ENCODE data around the gene PNPT1.

The PNPT1 gene

GRCh38 chr2:55592130-55592529, 101.5 kb downstream of the PNPT1 start:
- DNase-seq, result no peak

DNA sequence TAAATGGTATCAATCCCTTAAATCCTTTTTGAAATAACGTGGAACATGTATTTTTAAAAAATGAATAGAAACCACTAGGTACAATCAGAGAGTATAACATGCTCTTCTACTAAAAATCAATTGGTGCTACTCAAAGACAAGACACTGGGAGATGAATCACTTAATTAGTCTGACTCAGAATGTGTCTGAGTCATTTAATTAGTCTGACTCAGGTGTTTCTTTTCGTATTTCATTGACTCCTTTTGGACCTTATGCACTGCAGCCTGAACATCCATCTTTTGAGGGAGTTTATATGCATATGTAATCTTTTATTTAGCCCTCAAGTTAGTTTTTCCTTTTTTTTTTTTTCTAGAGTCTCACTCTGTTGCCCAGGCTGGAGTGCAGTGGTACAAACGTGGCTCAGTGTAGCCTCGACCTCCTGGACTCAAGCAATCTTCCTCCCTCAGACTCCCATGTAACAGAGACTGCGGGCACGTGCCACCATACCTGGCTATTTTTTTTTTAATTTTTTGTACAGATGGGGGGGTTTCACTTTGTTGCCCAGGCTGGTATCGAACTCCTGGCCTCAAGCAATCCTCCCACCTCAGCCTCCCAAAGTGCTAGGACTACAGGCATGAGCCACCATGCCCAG, 102.7 kb downstream of the PNPT1 start:
- no peak for DNase-seq

- peak; percentile 59 for DNase-seq
These were observed 108.1 kb downstream of the PNPT1 start for GRCh38 chr2:55585451-55586080.
